Hindlimb muscle (tissue), 1 donor: ENCODE data around the gene DPH6. TPM values are rescaled to one million over a fixed set of nuclear protein-coding genes. Genes with fewer than 3 reads are reported as not detected.
A peak's percentile ranks its signal among the peaks of the same experiment; 100 is the strongest.
"Not testable (repeated sequence)": the region's sequence is repeated elsewhere in the genome, so short reads cannot be mapped to it uniquely, and the experiment has no call there.

Source experiments
- DNase-seq: peaks from one replicate; pipeline ENCODE4 v3.0.0-alpha.2; 2013
- polyA plus RNA-seq: library from polyadenylated mRNA; unstranded; fragments of 120-200 nt; gene quantifications from one replicate; pipeline ENCODE4 v1.2.1, GENCODE V29; 2013; ENCODE audit not compliant: insufficient read length

DPH6 gene
- polyA plus RNA-seq, 1 donor: 14.4 TPM

- DNase-seq: no peak
These were observed 61.6 kb downstream of the DPH6 start for GRCh38 chr15:35484231-35484945.

GRCh38 chr15:35481992-35482391 is 64.0 kb downstream of the DPH6 start:
- no peak for DNase-seq

- DNase-seq: no peak
These were observed 64.9 kb downstream of the DPH6 start for GRCh38 chr15:35481064-35481463.

- no peak for DNase-seq
These were observed 66.5 kb downstream of the DPH6 start for GRCh38 chr15:35479423-35479822.

- DNase-seq: no peak
These were observed 68.4 kb downstream of the DPH6 start for GRCh38 chr15:35477312-35478262.

- DNase-seq: no peak
These were observed 74.9 kb downstream of the DPH6 start for GRCh38 chr15:35471024-35471423.

GRCh38 chr15:35470441-35470840 is 75.5 kb downstream of the DPH6 start:
- DNase-seq: no peak

GRCh38 chr15:35466476-35466875 is 79.5 kb downstream of the DPH6 start:
- DNase-seq: no peak

GRCh38 chr15:35465783-35466182 is 80.2 kb downstream of the DPH6 start:
- no peak for DNase-seq

- DNase-seq: no peak
These were observed 85.3 kb downstream of the DPH6 start for GRCh38 chr15:35460616-35461015.

GRCh38 chr15:35458176-35458856 is 87.6 kb downstream of the DPH6 start:
- no peak for DNase-seq

GRCh38 chr15:35455201-35455600 is 90.8 kb downstream of the DPH6 start:
- DNase-seq: no peak

- DNase-seq: no peak
These were observed 95.5 kb downstream of the DPH6 start for GRCh38 chr15:35450492-35450891.

- no peak for DNase-seq
These were observed 97.7 kb downstream of the DPH6 start for GRCh38 chr15:35448294-35448693.

- no peak for DNase-seq
These were observed 100.1 kb downstream of the DPH6 start for GRCh38 chr15:35445891-35446290.

- DNase-seq: no peak
These were observed 101.3 kb downstream of the DPH6 start for GRCh38 chr15:35444557-35445204.

- no peak for DNase-seq
These were observed 102.6 kb downstream of the DPH6 start for GRCh38 chr15:35443376-35443775.

- DNase-seq: no peak
These were observed 103.2 kb downstream of the DPH6 start for GRCh38 chr15:35442742-35443141.

- DNase-seq: not testable (repeated sequence)
These were observed 104.7 kb downstream of the DPH6 start for GRCh38 chr15:35441279-35441678.

- DNase-seq: no peak
These were observed 105.7 kb downstream of the DPH6 start for GRCh38 chr15:35440265-35440664.

- peak; percentile 35 for DNase-seq
These were observed 106.7 kb downstream of the DPH6 start for GRCh38 chr15:35439291-35439690.

GRCh38 chr15:35437157-35437556 is 108.8 kb downstream of the DPH6 start:
- DNase-seq: no peak

GRCh38 chr15:35436422-35436821 is 109.5 kb downstream of the DPH6 start:
- no peak for DNase-seq
